ENCODE data around the gene WFIKKN1.

The WFIKKN1 gene

DNA sequence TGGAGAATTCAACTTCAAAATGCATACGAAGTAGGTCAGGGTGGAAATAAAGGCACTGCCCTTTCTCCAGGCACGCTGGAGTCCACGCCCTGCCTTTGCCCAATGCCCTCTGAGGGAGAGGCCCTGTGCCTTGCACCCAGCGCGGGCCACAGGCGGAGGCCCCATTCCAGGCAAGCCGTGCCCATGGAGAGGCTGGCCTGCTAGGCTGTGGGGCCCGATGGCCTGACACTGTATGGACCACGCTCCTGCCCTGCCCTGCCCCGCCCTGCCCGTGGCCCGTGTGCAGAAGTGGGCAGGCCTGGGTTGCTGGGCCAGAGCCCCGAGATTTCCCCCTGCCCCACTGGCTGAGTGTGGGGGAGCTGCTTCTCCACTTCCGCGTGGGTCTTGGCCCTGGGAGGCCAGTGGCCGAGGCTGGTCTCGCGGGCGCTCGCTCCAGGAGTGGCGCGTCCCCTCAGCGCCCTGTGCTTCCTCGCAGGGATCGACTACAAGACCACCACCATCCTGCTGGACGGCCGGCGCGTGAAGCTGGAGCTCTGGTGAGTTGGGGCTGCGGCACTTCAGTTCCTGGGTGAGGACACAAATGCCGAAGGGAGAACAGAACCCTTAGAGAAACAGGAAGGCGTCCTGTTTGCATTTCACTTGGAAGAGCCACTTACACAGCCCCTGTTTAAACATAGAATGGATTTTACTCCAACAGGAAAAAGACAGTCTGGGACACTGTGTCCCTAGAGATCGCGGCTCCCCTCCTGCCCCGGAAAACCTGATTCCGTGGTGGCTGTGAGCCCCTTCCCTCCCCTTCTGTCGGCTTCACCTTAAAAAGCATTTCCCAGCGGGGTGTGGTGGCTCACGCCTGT is 13.8 kb upstream of the WFIKKN1 start:
- DNase-seq (ENCODE audit: low read depth): no peak
- TF ChIP-seq, protein P1, sequence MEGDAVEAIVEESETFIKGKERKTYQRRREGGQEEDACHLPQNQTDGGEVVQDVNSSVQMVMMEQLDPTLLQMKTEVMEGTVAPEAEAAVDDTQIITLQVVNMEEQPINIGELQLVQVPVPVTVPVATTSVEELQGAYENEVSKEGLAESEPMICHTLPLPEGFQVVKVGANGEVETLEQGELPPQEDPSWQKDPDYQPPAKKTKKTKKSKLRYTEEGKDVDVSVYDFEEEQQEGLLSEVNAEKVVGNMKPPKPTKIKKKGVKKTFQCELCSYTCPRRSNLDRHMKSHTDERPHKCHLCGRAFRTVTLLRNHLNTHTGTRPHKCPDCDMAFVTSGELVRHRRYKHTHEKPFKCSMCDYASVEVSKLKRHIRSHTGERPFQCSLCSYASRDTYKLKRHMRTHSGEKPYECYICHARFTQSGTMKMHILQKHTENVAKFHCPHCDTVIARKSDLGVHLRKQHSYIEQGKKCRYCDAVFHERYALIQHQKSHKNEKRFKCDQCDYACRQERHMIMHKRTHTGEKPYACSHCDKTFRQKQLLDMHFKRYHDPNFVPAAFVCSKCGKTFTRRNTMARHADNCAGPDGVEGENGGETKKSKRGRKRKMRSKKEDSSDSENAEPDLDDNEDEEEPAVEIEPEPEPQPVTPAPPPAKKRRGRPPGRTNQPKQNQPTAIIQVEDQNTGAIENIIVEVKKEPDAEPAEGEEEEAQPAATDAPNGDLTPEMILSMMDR (IDR thresholded peaks at IDR 0.05; ENCODE audit: insufficient read depth, low read depth, low read length, missing control alignments): no peak
- H3K4me3 ChIP-seq (ENCODE audit: low read length): no peak overlapping the region

DNA sequence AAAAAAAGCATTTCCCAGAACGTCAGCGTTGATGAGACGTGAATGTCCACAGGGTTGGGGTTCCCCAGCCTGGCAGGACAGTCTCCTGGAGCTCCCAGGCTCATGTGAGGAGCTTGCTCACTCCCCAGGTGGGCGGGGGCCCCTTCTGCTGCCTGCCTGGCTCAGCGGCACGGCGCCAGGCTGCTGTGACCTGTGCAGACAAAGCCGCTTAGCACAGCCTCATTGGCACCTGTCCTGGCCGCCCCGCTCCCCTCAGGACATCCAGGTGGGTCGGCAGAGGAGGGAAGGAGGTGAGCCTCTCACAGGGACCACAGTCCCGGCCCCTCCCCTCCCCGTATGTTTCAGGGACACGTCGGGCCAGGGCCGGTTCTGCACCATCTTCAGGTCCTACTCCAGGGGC is 12.9 kb upstream of the WFIKKN1 start:
- no peak overlapping the region for H3K4me3 ChIP-seq (ENCODE audit: low read length)
- DNase-seq (ENCODE audit: low read depth): no peak
- TF ChIP-seq, protein P1 (IDR thresholded peaks at IDR 0.05; ENCODE audit: insufficient read depth, low read depth, low read length, missing control alignments): no peak

DNA sequence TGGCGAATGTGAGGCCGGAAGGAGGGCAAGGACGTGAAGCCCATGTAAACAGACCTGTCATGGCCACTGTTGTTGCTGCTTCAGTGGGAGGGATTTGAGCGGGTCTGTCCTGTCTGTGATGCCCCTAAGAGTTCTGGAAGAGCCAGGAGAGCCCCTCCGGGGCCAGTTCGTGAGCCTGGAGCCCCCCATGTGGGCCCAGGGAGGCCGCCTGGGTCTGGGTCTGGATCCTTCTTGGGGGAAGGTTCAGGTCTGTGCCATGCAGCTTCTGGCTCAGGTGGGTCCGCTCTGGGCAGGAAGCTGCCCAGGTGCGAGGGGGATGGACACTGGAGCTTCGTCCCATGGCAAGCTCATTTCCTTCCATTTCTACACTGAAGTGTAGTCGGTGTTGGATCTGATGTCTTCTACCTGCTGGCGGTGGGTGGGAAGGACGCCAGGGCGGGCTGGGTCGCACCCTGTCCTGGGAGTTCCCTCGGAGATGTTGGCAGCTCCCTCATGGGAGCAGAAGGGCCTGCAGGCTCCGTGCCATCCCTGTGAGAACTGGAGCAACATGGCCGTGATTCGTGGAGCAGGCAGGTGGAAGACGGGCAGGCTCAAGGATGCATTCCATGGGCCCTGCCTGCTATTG is 11.2 kb upstream of the WFIKKN1 start:
- DNase-seq (ENCODE audit: low read depth): no peak
- TF ChIP-seq, protein P1 (IDR thresholded peaks at IDR 0.05; ENCODE audit: insufficient read depth, low read depth, low read length, missing control alignments): no peak
- H3K4me3 ChIP-seq (ENCODE audit: low read length): no peak overlapping the region

DNA sequence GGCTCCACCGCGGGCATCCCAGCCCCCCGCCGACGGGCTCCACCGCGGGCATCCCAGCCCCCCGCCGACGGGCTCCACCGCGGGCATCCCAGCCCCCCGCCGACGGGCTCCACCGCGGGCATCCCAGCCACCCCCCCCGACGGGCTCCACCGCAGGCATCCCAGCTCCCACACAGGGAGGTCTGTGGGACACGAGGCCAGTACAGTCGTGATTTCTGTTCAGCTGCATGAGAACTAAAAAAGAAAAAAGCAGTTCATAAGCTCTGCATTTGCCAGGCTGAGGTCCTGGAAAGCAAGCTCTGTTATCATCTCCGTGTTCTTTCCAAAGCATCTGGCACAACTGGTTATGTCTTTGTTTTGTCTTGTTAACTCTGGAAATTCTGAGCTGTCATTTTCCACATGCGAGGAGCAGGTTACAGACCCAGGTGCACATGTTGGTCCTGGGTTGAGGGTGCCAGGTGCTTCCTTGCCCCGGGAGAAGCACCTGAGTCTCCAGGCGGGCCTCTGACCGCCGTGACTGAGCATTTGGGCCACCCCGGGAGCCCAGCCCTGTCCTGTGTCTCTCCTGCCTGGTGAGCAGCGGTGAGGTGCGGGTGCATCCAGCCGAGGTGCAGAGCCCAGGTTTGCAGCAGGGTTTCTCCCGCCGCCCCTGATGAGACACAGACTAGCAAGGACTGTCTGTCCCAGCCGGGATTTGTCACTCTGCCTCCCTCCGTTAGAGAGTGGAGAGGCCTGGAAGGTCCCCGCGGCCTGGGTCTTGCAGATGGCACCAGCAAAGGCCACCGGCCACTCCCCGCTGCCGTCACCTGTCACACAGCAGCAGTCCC is 9.9 kb upstream of the WFIKKN1 start:
- TF ChIP-seq, protein P1 (IDR thresholded peaks at IDR 0.05; ENCODE audit: insufficient read depth, low read depth, low read length, missing control alignments): no peak
- no peak overlapping the region for H3K4me3 ChIP-seq (ENCODE audit: low read length)
- DNase-seq (ENCODE audit: low read depth): peak; percentile 55

DNA sequence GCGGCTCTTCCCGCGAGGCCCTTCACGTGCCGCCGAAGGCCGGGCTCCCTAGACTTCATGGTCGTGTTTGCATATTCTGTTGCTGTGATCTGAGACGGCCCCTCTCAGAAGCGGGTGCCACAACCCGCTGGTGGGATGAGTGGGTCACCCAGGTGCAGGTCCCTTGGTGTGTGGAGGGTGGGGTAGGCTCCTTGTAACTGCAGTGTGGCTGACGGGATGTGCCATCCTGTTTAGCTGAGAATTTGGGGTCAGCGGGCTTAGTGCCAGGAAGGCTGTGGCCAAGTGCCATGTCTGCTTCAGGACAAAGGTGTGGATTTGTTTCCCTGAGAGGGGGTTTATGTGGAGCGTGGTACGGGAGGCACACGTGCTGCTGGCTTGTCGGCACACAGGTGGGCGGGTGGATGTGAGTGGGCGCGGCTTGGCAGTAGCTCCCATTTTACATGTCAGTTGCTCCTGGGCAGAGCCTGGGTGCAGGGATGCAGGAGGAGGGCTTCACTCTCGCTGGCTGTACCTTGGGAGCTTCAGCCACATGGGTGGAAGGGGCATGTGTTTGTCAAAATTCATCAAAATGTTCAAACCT is 9.2 kb upstream of the WFIKKN1 start:
- H3K4me3 ChIP-seq (ENCODE audit: low read length): no peak overlapping the region
- TF ChIP-seq, protein P1 (IDR thresholded peaks at IDR 0.05; ENCODE audit: insufficient read depth, low read depth, low read length, missing control alignments): no peak
- peak; percentile 36 for DNase-seq (ENCODE audit: low read depth)

DNA sequence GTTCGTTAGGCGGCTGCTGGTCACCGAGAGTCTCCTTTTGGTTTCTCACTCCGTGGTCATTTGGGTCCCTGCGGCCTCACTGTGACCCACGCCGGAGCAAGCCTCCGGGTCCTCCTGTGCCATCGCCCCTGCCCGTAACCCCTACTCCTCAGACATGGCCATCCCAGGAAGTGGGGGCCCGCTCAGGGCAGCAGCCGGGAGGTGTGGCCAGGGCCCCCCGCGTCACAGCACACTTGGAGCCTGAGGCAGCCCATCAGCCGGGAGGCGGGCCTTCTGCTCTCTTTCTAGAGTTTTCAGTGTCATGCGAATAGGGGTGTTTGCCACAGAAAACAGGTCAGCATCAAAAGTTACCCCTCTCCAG is 7.9 kb upstream of the WFIKKN1 start:
- DNase-seq (ENCODE audit: low read depth): no peak
- no peak overlapping the region for H3K4me3 ChIP-seq (ENCODE audit: low read length)
- TF ChIP-seq, protein P1 (IDR thresholded peaks at IDR 0.05; ENCODE audit: insufficient read depth, low read depth, low read length, missing control alignments): no peak
